COLO829 (cell line): ENCODE data around the gene SVIL.
A peak's percentile ranks its signal among the peaks of the same experiment; 100 is the strongest.
"Not testable (repeated sequence)": the region's sequence is repeated elsewhere in the genome, so short reads cannot be mapped to it uniquely, and the experiment has no call there.

Source experiments
- DNase-seq: peaks from one replicate; pipeline ENCODE4 v3.0.0; 2012; ENCODE audit warnings: low spot score

Gene SVIL

DNA sequence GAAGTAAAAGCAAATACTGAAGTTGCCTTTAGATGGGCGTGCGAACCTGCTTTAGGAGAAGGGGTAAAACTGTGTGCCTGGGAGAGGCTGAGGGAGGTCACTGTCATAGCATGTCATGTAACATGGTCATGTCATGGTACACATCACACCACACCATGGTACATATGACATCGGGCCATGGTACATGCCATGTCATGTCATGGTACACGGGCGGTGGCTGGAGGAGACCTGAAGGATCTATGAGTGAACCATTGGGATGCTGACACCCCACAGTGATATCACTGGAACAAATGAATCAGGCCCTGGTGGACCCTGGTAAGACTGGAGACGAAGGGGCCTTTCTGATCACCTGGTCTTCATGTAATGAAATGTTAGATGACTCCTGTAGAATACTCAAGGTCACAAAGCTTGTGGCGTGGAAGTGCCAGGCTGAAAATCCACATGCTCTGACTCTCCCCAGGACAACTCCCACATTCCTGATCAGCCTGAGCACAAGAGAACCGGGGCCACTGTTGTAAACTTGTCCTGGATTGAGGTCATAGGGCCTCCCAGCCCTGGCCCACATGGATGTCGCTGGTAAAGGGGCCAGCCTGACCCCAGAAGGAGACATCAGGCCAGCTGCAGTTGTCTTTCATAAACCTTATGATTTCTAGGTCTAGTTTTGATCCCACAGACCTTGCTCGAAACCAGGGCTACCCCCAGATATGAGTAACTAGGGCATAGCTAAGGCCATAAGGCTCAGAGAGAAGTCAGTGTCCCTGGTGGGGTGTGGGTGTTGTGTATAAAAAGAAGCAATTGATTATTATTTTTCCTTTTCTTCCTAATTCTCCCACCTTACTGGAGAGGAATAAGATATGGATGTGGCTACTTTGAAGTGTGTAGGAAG lies 60.3 kb downstream of the SVIL start:
- not testable (repeated sequence) for DNase-seq

DNA sequence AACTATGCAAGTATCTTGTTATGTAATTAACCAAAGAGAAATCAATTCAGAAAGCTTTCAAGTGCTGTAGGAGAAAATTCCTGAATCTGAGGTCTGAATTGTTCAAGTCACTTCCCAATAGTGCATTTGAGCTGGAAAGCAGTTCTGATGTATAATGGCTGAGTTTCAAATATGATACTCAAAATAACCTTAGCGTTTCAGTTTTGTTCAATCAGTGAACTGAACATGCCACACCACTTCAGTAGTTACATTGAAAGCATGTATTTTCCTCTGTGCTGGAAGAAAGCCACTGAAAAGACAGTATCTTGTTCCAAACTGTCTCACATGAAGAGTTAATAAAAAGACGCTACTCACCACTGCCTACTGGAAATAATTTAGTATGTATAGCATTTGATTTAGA lies 64.5 kb downstream of the SVIL start:
- not testable (repeated sequence) for DNase-seq

DNA sequence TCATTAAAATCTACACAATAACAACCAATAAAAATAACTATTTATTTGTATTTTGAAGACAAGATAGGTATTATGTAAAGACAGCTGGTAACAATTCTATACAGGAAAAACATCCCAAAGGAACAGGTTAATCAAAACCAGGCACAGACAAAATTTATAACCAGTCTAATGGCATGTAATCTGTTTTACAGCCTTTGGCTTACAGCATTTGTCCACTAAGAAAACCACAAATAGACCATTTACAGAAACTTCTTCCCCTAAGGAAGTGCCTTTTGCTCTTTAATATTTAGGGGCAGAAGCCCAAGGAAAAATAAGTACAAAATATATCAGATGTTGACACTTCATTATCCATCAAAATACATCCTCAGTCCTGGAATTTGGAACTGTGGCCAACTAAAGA lies 65.0 kb downstream of the SVIL start:
- DNase-seq: no peak

GRCh38 chr10:29567003-29567402 lies 67.8 kb downstream of the SVIL start:
- DNase-seq: no peak

DNA sequence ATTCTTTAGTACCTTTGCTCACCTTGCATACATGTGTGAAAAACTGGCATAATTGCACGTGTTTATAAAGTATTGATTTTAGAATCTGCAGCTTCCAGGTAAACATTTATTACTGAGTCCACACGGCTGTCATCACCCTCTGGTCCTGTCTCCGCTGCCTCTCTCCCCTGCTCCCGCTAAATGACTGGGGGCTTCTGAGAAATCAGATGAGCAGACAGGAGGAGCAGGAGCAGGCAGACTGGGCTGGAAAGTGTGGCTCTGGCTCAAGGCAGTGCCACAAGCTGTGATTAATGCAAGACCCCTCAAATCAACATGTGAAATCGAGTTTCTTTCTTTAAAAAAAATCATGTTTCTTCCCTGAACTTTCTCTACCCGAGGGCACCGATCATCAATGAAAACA lies 68.6 kb downstream of the SVIL start:
- DNase-seq: not testable (repeated sequence)

DNA sequence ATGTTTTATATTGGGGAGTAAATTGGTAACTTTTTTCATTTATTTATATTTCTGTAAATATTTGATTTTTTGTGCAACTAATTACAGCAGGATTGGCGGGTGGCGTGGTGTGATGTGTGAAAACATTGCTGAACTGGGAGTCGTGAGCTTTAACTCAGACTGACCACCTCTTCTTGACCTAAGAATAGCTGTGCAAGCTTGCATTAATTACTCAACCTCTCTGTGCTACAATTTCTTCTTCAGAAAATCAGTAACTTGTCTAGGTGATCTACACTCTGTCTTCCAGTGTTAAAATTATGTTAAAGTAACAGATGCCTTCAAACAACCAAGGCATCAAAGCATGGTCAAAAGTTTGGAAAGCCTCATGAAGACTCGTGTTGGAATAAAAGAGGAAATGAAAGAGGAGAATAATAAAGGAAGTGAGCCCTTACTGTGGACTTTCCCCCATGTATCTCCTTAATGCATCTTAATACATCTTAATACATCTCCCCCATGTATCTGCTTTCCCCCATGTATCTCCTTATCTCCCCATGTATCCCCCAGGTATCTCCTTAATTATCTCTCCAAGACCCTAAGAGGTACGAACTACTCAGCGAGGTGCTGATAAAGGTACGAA lies 71.2 kb downstream of the SVIL start:
- DNase-seq: no peak

DNA sequence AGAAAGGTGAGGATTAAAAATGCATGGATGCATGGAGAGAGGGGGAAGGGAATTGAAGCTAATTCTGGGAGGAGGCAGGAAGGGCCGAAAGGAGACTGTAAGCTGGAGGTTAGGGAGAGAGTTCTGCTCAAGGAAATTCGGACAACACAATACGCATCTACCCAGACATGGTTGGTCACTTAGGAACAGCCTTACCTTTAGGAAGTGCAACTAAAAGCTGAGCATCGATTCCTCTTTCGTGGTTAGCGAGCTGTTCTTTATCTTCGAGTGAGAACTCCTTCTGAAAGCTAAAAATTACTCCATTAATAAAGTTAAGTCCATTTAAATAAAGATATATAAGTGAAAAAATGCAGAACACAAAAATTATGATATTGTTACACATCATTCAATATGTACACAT lies 71.8 kb downstream of the SVIL start:
- not testable (repeated sequence) for DNase-seq

- no peak for DNase-seq
Observed at GRCh38 chr10:29559996-29560395, 74.8 kb downstream of the SVIL start.

GRCh38 chr10:29557665-29558064 lies 77.1 kb downstream of the SVIL start:
- no peak for DNase-seq

DNA sequence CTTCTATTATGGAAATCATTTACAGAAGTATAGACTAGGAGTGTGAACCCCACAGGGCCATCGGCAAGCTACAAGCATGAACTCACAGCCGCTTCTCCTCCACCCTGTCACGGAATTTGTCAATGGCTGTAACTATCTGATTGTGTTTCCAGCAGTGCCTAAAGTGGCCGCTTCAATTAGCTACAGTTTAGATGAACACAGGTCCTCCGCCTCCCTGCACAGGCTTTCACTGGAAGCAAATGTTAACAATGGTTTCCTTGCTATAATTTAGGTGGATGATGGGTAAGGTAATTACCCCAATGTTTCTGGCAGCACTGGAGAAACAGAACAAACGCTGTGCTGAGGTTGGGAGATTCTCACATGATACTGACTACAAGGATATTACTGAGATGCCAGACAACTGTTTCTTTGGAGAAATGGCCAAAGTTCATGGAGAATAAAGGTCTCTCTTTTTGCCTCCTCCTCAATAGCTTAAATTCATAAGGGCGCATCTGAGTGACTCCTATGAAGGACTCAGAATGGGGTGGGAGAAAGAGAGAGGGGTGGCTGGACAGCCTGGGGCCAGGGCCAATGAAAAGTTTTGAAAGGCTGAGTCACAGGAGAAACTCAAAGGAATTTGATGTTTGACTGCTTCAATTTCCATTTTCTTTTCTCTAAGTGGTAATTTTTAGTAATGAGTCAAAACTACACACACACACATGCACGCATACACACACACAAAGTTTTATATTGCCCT lies 78.9 kb downstream of the SVIL start:
- DNase-seq: peak; percentile 72

GRCh38 chr10:29555091-29555745 lies 79.6 kb downstream of the SVIL start:
- no peak for DNase-seq

GRCh38 chr10:29554660-29555059 lies 80.1 kb downstream of the SVIL start:
- peak; percentile 38 for DNase-seq

- no peak for DNase-seq
Observed at GRCh38 chr10:29553544-29554250, 81.1 kb downstream of the SVIL start.

DNA sequence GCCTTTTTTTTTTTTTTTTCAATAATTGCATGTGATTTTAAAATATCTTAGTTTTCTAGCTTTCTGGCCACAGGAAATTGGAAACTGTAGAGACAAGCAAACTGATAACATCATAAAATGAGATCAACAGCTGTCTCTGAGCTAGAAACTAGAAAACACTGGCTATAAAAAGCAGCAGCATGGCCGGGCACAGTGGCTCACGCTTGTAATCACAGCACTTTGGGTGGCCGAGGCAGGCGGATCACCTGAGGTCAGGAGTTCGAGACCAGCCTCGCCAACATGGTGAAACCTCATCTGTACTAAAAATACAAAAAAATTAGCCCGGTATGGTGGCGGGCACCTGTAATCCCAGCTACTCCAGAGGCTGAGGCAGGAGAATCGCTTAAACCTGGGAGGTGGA lies 81.7 kb downstream of the SVIL start:
- DNase-seq: not testable (repeated sequence)

GRCh38 chr10:29549493-29549892 lies 85.3 kb downstream of the SVIL start:
- DNase-seq: not testable (repeated sequence)

- DNase-seq: no peak
Observed at GRCh38 chr10:29546773-29547313, 87.9 kb downstream of the SVIL start.

- no peak for DNase-seq
Observed at GRCh38 chr10:29545122-29545521, 89.6 kb downstream of the SVIL start.

- DNase-seq: no peak
Observed at GRCh38 chr10:29543715-29544114, 91.1 kb downstream of the SVIL start.

DNA sequence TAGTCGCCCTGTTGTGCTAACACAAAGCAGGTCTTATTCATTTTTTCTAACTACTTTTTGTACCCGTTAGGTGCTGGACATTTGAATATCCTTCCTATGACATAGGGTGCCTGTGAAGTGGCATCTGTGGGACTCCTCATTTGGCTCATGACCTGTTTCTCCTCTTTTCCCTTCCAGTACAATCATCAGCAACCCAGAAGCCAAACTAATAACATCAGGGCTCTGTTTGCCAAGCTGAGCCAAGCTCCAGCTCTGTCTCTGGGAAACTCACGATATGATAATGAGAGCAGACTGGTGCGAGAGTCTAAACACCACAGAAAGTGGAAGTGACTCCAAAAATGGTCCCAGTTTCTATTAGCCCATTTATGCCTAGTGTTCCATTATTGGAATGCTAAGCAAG lies 92.0 kb downstream of the SVIL start:
- no peak for DNase-seq

- no peak for DNase-seq
Observed at GRCh38 chr10:29541422-29542210, 93.2 kb downstream of the SVIL start.

GRCh38 chr10:29540016-29540415 lies 94.8 kb downstream of the SVIL start:
- no peak for DNase-seq
